GM19395 (cell line): ENCODE data around the gene PLA2G12B.
"Not testable (repeated sequence)": the region's sequence is repeated elsewhere in the genome, so short reads cannot be mapped to it uniquely, and the experiment has no call there.

Source experiments
- ATAC-seq: cut with Tn5 transposase; IDR thresholded peaks from one replicate; pipeline ENCODE4 v1.9.1; 2021; ENCODE audit warnings: mild to moderate bottlenecking, moderate library complexity; ENCODE audit not compliant: unreplicated experiment

The PLA2G12B gene

GRCh38 chr10:72954596-72955554 lies at the start of gene PLA2G12B:
Gene PLA2G12B, minus strand, starts transcription at chr10:72954806. Its CDS starts 121 bp downstream, at chr10:72954685.
- ATAC-seq = no peak

- no peak for ATAC-seq
These were observed 49.2 kb upstream of the PLA2G12B start for GRCh38 chr10:73003822-73004221.

- no peak for ATAC-seq
These were observed 46.4 kb upstream of the PLA2G12B start for GRCh38 chr10:73000973-73001372.

- ATAC-seq = no peak
These were observed 42.5 kb upstream of the PLA2G12B start for GRCh38 chr10:72997099-72997498.

GRCh38 chr10:72995459-72995858 lies 40.9 kb upstream of the PLA2G12B start:
- ATAC-seq = not testable (repeated sequence)

GRCh38 chr10:72989771-72990170 lies 35.2 kb upstream of the PLA2G12B start:
- not testable (repeated sequence) for ATAC-seq

- not testable (repeated sequence) for ATAC-seq
These were observed 30.0 kb upstream of the PLA2G12B start for GRCh38 chr10:72984618-72985017.

GRCh38 chr10:72981882-72982529 lies 27.4 kb upstream of the PLA2G12B start:
- no peak for ATAC-seq

- no peak for ATAC-seq
These were observed 26.6 kb upstream of the PLA2G12B start for GRCh38 chr10:72981028-72981881.

- no peak for ATAC-seq
These were observed 25.7 kb upstream of the PLA2G12B start for GRCh38 chr10:72980348-72980747.

- ATAC-seq = no peak
These were observed 25.1 kb upstream of the PLA2G12B start for GRCh38 chr10:72979709-72980108.

GRCh38 chr10:72976886-72977285 lies 22.3 kb upstream of the PLA2G12B start:
- no peak for ATAC-seq

- no peak for ATAC-seq
These were observed 1.4 kb upstream of the PLA2G12B start for GRCh38 chr10:72956001-72956400.

- ATAC-seq = no peak
These were observed 393 bp downstream of the PLA2G12B start for GRCh38 chr10:72954230-72954595.

- no peak for ATAC-seq
These were observed 919 bp downstream of the PLA2G12B start for GRCh38 chr10:72953687-72954086.

GRCh38 chr10:72952642-72953158 lies 1.9 kb downstream of the PLA2G12B start:
- ATAC-seq = no peak

- ATAC-seq = no peak
These were observed 2.4 kb downstream of the PLA2G12B start for GRCh38 chr10:72952189-72952588.

GRCh38 chr10:72951760-72952159 lies 2.8 kb downstream of the PLA2G12B start:
- no peak for ATAC-seq

GRCh38 chr10:72948762-72949161 lies 5.8 kb downstream of the PLA2G12B start:
- no peak for ATAC-seq

- ATAC-seq = no peak
These were observed 7.6 kb downstream of the PLA2G12B start for GRCh38 chr10:72946963-72947362.
